Hematopoietic multipotent progenitor cell treated with erythropoietin and hydrocortisone succinate and interleukin-3 and kit ligand, for 8 days (in vitro differentiated cells): ENCODE measurements around the gene ITK.

Experiments
- DNase-seq: peaks from one replicate; pipeline ENCODE4 v3.0.0-alpha.2; 2015

ITK gene

DNA sequence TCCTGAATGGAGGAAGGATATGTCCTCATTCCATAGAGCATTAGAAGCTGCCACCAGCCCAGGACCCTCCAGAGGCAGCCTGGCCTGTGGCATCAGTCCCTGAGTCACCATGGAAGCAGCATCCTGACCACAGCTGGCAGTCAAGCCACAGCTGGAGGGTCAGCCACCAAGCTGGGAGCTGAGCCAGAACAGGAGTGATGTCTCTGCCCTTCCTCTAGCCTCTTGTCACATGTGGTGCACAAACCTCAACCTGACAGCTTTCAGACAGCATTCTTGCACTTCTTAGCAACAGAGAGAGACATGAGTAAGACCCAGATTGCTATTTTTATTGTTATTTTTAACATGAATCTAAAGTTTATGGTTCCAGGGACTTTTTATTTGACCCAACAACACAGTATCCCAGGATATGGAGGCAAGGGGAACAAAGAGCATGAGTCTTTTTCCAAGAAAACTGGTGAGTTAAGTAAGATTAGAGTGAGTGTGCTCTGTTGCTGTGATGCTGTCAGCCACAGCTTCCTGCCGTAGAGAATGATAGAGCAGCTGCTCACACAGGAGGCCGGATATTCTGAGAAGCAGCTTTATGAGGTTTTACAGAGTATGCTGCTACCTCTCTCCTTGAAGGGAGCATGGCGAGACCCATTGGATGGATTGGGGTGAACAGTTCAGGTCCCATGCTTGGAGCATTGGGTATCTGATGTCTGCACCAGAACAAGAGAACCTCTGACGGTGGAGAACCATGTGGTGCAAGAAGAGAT is 72.2 kb downstream of the ITK start:
- DNase-seq = peak; percentile 33

DNA sequence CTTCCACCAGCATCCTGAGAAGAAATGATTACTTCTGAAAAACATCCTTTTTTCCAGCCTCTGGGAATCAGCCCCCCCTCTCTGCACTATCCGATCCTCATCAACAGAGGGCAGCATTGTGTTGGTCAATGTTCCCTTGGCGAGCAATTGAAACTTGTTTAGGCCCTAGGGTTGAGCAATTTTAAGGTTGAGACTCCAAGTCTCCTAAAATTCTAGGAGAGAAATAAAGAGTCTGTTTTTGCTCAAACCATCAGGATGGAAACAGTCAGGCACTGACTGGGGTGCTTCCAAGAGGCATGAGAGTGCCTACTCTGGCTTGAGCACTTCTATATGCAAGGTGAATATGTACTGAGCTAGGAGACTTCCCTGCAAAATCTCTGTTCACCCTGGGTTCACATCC is 72.9 kb downstream of the ITK start:
- DNase-seq = peak; percentile 48

DNA sequence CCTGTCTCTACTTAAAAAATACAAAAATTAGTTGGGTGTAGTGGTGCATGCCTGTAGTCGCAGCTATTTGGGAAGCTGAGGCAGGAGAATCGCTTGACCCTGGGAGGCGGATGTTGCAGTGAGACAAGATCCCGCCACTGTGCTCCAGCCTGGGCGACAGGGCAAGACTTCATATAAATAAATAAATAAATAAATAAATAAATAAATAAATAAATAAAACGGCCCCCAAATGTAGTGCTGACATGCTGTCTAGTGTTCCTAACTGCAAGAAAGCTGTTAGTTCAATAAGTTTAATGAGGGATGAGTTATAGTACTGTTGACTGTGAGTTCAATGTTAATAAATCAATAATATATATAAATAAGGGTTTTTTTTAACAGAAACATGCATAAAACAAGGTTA is 77.8 kb downstream of the ITK start:
- no peak for DNase-seq

DNA sequence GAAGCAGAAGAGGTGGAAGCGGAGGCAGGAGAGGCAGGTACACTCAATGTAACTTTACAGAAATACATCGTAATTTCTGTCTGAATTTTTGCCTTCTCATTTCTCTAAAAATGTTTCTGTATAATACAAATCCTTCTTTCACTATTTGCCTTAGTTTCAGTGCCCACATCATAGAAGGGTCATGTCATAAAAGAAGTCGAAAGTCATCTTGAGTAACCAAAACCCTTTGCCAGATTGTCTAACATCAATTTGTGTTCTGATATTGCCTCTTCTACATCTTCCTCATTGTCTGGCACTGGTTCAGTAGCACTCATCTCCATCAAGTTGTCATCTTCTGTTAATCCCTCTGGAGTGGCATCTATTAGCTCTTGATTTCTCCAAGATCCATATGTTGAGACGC is 79.1 kb downstream of the ITK start:
- no peak for DNase-seq

DNA sequence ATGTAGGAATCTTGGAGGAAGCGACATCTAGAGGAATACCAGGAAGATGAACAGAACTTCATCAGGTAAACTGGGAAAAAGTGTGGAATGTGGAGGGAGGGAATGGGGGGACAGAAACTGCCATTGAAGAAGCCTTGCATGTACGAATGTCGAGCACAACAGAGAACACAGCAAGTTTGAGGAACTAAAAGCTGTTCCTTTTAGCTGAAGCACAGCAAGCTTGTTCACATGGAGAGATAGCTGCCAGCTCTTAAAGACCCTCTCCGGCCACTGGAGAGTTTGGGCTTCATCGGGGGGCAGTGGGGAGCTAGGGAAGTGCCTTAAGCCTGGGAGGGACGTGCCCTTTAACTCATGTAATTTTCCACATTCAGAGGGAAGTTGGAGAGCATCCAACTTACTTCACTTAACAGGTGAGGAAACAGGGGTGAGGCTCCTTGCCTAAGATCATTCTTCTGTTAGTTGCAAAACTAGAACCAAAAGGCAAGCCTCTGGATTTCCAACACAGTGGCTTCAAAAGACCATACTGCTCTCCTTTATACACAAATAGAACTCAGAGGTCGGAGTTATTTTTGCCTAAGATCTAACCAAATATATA is 83.0 kb downstream of the ITK start:
- DNase-seq = no peak

DNA sequence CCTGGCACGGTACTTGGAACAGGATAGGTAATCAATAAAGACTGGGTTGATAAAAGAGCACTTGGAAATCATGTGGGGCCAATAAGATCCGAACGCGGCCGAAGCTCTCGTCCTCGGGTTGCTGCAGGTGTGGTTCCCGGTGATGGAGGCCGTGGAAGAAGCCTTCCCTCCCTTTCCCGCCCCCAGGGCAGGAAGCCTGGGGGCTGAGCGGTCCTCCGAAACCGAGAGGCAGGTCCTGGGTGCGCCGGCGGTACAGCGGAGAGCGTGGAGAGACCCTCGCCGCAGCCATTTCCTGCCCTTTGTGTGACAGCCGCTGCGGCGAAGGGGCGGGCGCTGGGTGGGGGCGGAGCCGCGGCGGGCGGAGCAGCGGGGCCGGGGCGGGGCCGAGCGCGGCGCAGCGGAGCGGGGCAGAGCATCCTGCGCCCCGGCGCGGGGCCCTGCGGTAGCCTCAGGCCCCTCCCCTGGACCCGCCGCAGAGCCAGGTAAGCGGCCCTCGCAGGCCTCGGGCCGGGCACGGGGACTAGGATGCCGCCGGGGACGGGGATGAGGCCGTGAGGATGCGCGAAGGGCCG is 85.2 kb downstream of the ITK start, which contains the start of gene CYFIP2:
Gene CYFIP2, plus strand, starts transcription at position 410 of the 572 bp plus-strand sequence. CDS start 19,239 bp downstream, outside the sequence.
- peak; percentile 31 for DNase-seq

DNA sequence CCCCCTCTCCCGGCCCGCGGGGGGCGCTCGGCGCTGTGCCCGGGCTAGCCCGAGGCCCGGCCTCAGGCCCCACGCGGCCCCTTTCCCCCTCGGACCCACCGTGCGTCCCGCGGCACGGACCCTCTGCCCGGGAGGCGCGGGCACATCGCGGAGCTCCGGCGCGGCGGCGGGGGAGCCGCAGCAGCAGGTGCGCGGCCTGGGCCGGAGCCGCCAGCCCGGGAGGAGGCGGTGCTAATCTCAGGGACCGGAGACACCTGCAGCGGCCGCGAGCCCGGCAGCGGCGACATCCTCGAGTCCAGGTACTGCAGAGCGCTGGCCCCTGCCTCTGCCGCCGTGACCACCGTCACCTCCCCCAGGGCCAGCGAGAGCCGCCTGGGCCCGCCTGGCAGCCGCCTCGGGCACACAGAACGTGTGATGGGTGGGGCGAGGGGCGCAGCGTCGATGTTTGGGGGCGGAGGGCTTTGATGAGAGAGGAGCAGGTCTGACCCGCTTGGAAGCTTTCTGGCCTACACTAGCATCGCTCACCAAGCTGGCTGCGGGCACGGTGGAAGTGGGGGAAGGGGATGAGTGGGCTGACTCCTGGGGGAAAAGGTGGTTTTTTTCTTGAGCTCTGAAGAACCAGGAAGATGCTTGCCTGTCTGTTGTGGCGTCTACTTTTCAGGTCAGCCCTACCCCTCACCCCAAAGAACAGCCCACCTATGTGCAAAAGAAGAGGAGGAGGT is 85.8 kb downstream of the ITK start:
- no peak for DNase-seq

DNA sequence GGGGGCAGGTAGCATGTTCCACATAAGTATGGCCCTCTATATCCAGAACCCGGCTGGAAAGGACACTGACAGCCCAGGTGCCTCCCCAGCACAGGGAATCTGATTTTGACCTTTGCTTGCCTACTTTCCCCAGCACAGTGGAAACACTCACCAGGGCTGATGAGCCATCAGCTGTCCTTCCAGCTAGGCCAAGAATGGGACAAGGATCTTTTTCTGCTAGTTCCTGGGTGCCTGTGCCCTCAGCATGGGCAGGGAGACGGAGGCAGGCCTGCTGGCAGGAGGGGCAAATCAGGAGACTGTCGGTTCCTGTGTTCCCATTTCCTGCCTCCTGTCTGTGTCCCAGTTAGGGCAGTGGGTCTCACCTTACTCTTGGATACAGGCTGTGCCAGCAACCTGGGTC is 86.4 kb downstream of the ITK start:
- DNase-seq = no peak

DNA sequence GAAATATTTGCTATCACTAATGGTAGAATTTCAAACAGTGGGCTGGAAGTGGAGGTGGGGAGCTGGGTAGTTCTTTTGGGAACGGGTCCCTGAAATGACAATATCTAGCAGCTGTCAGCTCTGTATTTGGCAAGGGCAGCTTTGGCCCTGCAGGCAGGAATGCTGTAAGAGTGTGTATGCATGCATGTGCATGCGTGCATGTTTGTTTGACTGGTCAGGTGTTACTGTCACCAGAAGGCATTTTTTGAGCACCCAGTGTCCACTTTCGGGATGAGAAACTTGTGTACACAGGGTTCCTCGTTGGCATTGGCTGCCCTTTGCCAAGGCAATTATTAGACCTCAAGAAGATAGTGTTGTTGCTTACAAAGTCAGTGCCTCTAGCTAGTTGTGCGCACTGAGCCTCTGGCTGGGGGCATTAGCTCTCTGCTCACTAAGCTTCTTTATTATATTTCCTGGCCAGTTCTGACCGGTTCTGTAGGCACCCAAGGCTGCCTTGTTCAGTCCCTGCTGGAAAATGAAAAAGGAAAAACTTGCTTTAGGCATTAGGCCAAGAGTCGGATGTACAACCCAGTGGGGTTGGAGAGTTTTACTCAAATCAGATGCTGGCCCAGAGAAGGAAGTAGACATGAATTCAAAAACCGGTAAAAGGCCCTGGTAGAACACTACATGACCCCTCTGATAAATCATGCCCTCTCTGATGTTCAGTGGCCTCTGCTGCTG is 87.3 kb downstream of the ITK start:
- DNase-seq = no peak

DNA sequence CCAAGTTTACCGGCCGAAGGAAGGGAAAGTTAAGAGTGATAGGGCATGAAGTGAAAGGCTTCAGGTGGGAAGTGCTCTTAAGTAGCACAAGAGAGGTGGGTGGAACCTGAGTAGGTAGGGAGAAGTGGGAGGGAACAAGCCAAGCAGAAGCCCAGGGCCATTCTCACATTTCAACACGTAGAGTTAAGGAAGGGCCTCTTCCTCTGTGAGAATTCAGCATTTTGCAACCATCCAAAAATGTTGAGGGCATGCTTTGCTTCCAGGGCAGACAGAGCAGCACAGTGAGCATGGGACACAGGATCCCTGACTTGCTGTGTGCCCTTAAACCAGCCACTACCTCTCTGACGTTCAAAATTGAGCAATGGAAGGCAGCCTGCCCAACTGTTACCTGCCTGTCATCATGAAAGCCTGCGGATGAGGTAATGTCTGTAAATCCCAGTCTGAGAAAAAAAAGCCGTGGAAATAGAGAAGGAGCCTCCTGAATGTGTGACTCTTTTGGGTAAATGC is 88.6 kb downstream of the ITK start:
- no peak for DNase-seq

DNA sequence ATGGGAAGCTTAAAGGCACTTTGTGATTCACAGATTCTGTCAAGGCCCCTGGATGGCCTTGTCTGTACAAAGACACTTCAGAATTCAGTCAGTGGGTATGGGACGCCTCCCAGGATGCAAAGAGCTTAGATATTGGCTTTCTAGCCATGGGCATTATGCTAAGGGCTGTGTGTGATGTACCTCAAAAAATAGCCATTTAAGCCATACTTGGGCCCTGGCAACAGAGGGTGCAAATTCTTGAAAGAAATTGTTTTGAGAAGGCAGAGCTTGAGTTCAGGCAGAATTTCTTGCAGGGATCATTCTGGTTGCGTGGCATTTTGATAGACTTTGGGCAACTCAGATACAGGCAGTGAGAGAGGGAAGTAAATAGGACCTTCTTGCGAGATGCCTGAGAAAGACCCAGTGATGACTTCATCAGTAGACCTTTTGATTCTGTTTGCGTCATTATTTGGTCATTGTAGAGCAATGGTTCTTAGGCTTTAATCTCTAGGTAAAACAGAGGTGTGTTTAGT is 89.2 kb downstream of the ITK start:
- DNase-seq = no peak

DNA sequence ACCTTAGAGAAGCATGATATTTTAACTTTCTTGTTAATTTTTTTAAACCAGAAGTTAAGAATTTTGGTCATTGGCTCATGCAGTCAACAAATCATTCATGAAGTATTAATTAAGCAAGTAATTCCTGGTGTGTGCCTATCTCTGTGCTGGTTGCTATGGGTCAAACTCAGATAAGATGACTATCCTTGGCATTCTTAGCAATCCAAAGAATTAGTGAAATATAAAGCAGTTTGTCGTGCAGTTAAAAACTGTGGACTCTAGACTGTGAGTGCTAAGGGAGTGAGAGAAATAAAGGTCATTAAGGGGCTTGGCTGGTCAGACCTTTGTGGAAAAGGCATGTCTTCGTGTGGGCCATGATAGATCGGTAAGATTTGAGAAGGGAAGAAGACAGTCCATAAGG is 90.1 kb downstream of the ITK start:
- DNase-seq = no peak

DNA sequence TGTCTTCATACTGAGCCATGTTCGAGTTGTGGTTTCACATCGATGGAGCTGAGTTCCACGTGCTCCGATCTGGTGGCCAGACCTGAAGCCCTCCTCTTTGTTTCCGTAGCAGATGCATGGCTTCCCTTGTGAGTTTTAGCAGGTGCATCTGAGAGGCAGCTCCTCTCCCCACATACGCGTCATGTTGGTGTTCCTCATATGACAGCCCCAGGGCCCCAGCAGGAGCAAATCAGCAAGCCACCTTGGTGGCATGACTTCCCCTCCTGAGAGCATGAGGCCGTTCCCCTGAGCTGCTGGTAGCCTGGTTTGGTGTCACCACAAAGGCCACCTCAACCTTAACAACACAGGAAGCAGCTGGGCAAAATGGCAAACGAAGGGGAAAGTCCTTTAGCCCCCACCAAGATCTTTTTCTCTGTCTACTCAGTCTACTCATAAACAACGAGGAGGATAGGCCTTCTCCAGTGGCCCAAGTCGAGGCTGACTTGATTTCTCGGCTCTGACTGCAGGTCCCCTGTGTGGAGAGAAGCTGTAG is 91.2 kb downstream of the ITK start:
- DNase-seq = peak; percentile 53

DNA sequence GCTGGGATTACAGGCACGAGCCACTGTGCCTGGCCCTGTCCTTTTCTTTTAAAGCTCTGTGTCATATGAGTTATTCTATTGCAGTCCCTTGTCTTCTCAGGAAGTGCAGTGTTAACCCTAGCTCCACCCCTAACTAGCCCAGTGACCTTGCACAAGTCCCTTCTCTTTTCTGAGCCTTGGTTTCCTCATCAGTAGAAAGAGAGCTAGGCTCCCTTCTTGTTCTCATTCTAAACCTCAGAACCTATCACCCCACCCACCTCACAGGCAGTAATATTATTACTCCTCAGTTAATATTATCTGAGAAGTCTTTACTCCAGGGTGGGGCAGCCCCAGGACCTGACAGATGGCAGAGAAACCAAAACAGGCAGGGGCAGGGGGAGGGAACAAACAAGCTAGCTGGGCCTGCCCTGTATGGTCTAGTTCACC is 92.5 kb downstream of the ITK start:
- DNase-seq = peak; percentile 57

DNA sequence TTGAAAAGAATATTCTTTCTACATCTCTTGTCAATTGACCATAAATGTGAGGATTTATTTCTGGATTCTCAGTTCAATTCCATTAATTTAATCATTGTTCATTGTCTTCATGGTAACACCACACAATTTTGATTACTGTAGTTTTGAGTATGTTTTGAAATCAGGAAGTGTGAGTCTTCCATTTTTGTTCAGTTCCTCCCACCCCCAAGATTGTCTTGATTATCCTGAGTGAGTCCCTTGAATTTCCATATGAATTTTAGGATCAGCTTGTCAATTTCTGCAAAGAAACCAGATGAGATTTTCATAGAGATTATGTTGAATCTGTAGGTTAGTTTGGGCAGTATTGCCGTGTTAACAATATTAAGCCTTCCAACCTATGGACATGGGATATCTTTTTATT is 94.8 kb downstream of the ITK start:
- DNase-seq = no peak

DNA sequence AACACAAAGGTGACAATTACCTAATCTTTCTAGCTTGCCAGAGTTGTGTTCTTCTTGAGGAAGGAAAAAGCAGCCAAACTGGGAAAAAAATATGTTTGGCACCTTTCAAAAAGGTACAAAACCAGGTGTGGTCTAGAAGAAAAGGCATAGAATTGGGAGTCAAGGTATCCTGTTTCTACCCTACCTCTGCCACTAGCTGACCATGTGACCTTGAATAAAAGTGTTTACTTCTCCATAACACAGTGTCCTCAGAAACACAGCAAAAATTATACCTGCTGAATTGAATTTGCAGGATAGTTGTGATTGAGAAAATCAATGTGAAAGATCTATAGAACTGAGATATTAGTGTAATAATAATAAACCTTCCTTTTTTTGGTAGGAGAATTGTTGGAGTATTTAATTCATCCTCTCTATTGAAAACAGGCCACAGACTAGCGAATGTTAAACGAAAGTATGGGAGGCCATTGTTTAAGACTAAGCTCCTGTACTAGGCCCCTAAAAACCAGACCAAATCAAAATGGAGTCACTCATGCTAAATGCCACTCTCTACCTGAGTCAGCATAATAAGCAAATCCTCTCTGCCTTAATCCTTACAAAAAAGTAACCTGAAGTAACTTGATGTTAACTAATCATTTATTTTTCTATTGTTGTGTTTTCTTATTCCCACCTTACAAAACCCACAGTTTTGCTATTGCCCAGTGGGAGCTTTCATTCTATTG is 97.8 kb downstream of the ITK start:
- no peak for DNase-seq

DNA sequence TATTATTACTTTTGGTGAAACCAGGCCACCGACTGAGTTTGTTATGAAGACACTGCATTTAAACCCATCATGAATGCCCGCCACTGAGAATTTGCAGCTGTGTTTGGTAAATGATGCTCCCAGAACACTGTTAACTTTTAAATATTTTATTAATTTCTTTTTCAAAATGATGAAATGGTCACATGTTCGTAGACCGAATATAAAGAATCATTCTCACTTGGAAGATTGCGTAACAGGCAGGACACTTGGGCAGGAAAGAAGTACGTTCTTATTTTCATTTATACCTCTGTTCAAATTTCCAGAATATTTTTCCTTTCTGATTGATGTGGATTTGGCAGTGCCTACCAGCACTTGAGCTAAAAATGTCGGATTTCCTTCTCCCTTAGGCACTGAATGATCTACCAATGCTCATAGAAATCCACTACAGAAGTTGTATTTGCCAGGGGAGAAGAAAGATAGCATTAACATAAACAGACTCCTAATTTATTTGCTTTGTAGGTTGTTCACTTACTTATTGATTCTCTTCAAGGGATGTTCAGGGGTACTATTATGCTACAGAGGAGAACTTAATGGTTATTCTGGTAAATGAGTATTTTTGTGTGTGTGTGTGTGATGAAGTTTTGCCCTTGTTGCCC is 99.1 kb downstream of the ITK start:
- no peak for DNase-seq

DNA sequence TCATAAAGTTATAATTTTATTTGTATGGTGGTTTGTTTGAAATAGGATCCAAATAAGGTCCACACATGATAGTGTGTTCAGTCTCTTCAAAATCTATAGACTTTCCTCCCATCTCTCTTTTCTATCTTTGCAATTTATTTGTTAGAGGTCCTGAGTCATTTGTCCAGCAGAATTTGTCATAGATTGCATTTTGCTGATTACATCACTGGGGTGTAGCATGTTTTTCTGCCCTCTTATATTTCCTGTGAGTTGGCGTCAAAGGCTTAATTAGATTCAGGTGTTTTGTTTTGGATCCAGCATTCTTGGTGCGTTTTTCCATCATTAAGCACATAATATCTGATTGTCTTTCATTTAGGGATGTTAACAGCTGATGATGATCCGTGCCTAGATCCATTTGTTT is 100.3 kb downstream of the ITK start:
- no peak for DNase-seq

DNA sequence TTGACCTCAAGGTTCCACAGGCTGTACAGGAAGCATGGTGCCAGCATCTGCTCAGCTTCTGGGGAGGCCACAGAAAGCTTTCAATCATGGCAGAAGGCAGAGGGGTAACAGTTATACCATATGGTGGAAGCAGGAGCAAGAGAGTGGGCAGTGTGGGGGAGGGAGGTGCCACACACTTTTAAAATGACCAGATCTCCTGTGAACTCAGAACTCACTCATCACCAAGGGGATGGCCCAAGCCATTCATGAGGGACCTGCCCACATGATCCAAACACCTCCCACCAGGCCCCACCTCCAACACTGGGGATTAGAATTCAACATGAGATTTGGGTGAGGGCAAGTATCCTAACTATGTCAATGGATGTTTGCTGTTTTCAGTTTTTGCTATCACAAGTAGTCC is 101.5 kb downstream of the ITK start:
- DNase-seq = no peak

DNA sequence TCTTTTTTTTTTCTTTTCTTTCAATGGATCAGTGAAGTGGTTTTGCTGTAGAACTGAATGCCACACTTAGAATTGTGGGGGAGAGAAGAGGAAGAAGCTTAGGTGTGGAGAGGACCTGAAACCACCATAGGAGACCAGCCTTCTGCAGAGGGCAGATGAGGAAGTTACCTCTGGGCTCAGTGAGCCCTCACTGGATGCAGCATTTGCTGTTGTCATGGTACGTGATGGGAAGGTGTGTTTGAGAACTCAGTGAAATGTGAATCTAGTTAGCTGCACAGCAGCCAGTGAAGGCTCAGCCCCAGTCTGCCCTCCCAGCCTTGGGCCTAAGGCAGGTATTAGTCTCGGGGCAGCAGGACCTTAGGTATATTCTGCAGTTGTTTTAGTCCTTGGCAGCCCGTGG is 102.8 kb downstream of the ITK start:
- no peak for DNase-seq
